Neural cell (in vitro differentiated cells): Measurements from ENCODE around the gene YTHDF2. TPM values are rescaled to one million over a fixed set of nuclear protein-coding genes. Genes with fewer than 3 reads are reported as not detected.

Source experiments
- H2AFZ ChIP-seq: fragments of 200-600, 300-800 bp; sonication (generic), shearing (Covaris generic); 2 replicates; pipeline ENCODE4 v1.6.0; 2014; ENCODE audit warnings: low read depth, mild to moderate bottlenecking, antibody characterized with exemption, low read length, moderate library complexity
- H3F3A ChIP-seq: fragments of 200-600 bp; shearing (Covaris generic); 2 replicates; pipeline ENCODE4 v1.6.1; 2016; ENCODE audit warnings: mild to moderate bottlenecking, moderate library complexity, mixed read lengths, antibody characterized with exemption, low read length; ENCODE audit not compliant: insufficient read depth, poor library complexity, severe bottlenecking
- H3K27ac ChIP-seq: fragments of 200-600, 300-800 bp; sonication (generic), shearing (Covaris generic); 2 replicates; pipeline ENCODE4 v1.5.1; 2014; ENCODE audit warnings: mild to moderate bottlenecking, low read length, moderate library complexity
- H3K27me3 ChIP-seq: fragments of 300-800, 200-600 bp; sonication (generic), shearing (Covaris generic); 2 replicates; pipeline ENCODE4 v1.6.0; 2014; ENCODE audit warnings: mild to moderate bottlenecking, low read depth, low read length, moderate library complexity; ENCODE audit not compliant: insufficient read depth
- H3K36me3 ChIP-seq: fragments of 300-800, 200-600 bp; sonication (generic), shearing (Covaris generic); 2 replicates; pipeline ENCODE4 v1.5.1; 2014; ENCODE audit warnings: mild to moderate bottlenecking, antibody characterized with exemption, low read length, moderate library complexity; ENCODE audit not compliant: insufficient read depth
- H3K4me2 ChIP-seq: fragments of 300-800, 200-600 bp; sonication (generic), shearing (Covaris generic); 2 replicates; pipeline ENCODE4 v1.6.0; 2014; ENCODE audit warnings: mild to moderate bottlenecking, low read length
- H3K4me3 ChIP-seq: fragments of 300-800, 200-600 bp; sonication (generic), shearing (Covaris generic); 2 replicates; pipeline ENCODE4 v1.5.1; 2014; ENCODE audit warnings: mild to moderate bottlenecking, low read length, moderate library complexity
- H3K79me2 ChIP-seq: fragments of 200-600 bp; shearing (Covaris generic); replicated peaks from 2 replicates; pipeline ENCODE4 v1.6.0; 2014; ENCODE audit warnings: mild to moderate bottlenecking, low read length, moderate library complexity; ENCODE audit not compliant: insufficient read depth
- H3K9ac ChIP-seq: fragments of 300-800, 200-600 bp; sonication (generic), shearing (Covaris generic); 2 replicates; pipeline ENCODE4 v1.6.1; 2016; ENCODE audit warnings: mild to moderate bottlenecking, low read length, mixed read lengths
- H3K9me2 ChIP-seq: fragments of 200-600 bp; shearing (Covaris generic); 2 replicates; pipeline ENCODE4 v1.6.1; 2016; ENCODE audit warnings: mild to moderate bottlenecking, low read length, mixed read lengths; ENCODE audit not compliant: insufficient read depth
- H3K9me3 ChIP-seq: fragments of 200-600, 300-800 bp; sonication (generic), shearing (Covaris generic); 2 replicates; pipeline ENCODE4 v1.6.1; 2016; ENCODE audit warnings: mild to moderate bottlenecking, mixed run types, low read length, moderate library complexity, mixed read lengths
- H4K20me1 ChIP-seq: fragments of 200-600 bp; shearing (Covaris generic); 2 replicates; pipeline ENCODE4 v1.6.1; 2016; ENCODE audit warnings: mild to moderate bottlenecking, mixed run types; ENCODE audit not compliant: insufficient read depth
- EP300 ChIP-seq: fragments of 450-650 bp; conservative IDR thresholded peaks from 2 replicates; pipeline ENCODE4 v1.6.1; 2014; ENCODE audit warnings: antibody characterized with exemption, mild to moderate bottlenecking, moderate library complexity; ENCODE audit not compliant: poor library complexity, severe bottlenecking
- EZH2 ChIP-seq: fragments of 200-600, 300-800 bp; shearing (Covaris generic), sonication (generic); IDR thresholded peaks from 2 replicates; pipeline ENCODE4 v1.6.1; 2014; ENCODE audit warnings: antibody characterized with exemption, low read length, borderline replicate concordance, mild to moderate bottlenecking; ENCODE audit not compliant: insufficient read depth, poor library complexity, severe bottlenecking
- MXI1 ChIP-seq: fragments of 450-650 bp; conservative IDR thresholded peaks from 2 replicates; pipeline ENCODE4 v1.6.1; 2014; ENCODE audit warnings: antibody characterized with exemption, mild to moderate bottlenecking; ENCODE audit not compliant: poor library complexity, severe bottlenecking
- POLR2AphosphoS5 ChIP-seq: IDR thresholded peaks from 2 replicates; pipeline ENCODE4 v1.6.1; 2012
- RAD21 ChIP-seq: fragments of 450-650 bp; conservative IDR thresholded peaks from 2 replicates; pipeline ENCODE4 v1.6.1; 2014; ENCODE audit warnings: antibody characterized with exemption, mild to moderate bottlenecking, moderate library complexity
- REST ChIP-seq: IDR thresholded peaks from 2 replicates; pipeline ENCODE4 v1.6.1; 2012; ENCODE audit warnings: borderline replicate concordance
- SMC3 ChIP-seq: fragments of 450-650 bp; conservative IDR thresholded peaks from 2 replicates; pipeline ENCODE4 v1.6.1; 2014; ENCODE audit warnings: antibody characterized with exemption, mild to moderate bottlenecking, moderate library complexity; ENCODE audit not compliant: poor library complexity
- TAF1 ChIP-seq: IDR thresholded peaks from 2 replicates; pipeline ENCODE4 v1.6.1; 2012; ENCODE audit warnings: low read depth
- polyA plus RNA-seq: library from polyadenylated mRNA; depleted of rRNA; stranded (reverse); fragments of >200 nt; gene quantifications from 2 replicates; pipeline ENCODE4 v1.2.3, GENCODE V29; 2014
- TF ChIP-seq, protein P1 (sequence below): fragments of 450-650 bp; IDR thresholded peaks from 2 replicates; pipeline ENCODE4 v1.5.1; 2014; ENCODE audit warnings: antibody characterized with exemption, mild to moderate bottlenecking, moderate library complexity; ENCODE audit not compliant: poor library complexity, severe bottlenecking

The YTHDF2 gene
- polyA plus RNA-seq, 1 donor from 2014 or later, result 90.2 TPM

GRCh38 chr1:28758420-28758819 lies 21.7 kb downstream of the YTHDF2 start:
- H3K36me3 ChIP-seq, result no peaks in the 10 kb centered on the region
- H3K27ac ChIP-seq, result no peak overlapping the region
- no peaks in the 10 kb centered on the region for H3K9me2 ChIP-seq
- no peak overlapping the region for H3K9ac ChIP-seq
- no peaks in the 10 kb centered on the region for H3K9me3 ChIP-seq
- no peaks in the 10 kb centered on the region for H3K27me3 ChIP-seq
- H4K20me1 ChIP-seq, result peaks cover 45% of the 10 kb centered on the region
- no peak overlapping the region for H3K4me3 ChIP-seq
- no peak overlapping the region for H2AFZ ChIP-seq
- H3K4me2 ChIP-seq, result no peak overlapping the region
- H3F3A ChIP-seq, result no peaks in the 10 kb centered on the region
- no peak for TF ChIP-seq MXI1
- no peak for TF ChIP-seq REST
- no peak for TF ChIP-seq EP300
- no peak for TF ChIP-seq RAD21
- TF ChIP-seq POLR2AphosphoS5, result no peak
- no peak for TF ChIP-seq TAF1
- TF ChIP-seq SMC3, result no peak
- TF ChIP-seq, protein P1, sequence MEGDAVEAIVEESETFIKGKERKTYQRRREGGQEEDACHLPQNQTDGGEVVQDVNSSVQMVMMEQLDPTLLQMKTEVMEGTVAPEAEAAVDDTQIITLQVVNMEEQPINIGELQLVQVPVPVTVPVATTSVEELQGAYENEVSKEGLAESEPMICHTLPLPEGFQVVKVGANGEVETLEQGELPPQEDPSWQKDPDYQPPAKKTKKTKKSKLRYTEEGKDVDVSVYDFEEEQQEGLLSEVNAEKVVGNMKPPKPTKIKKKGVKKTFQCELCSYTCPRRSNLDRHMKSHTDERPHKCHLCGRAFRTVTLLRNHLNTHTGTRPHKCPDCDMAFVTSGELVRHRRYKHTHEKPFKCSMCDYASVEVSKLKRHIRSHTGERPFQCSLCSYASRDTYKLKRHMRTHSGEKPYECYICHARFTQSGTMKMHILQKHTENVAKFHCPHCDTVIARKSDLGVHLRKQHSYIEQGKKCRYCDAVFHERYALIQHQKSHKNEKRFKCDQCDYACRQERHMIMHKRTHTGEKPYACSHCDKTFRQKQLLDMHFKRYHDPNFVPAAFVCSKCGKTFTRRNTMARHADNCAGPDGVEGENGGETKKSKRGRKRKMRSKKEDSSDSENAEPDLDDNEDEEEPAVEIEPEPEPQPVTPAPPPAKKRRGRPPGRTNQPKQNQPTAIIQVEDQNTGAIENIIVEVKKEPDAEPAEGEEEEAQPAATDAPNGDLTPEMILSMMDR, result no peak
- TF ChIP-seq EZH2, result no peak
- H3K79me2 ChIP-seq, result peaks cover 98% of the 10 kb centered on the region

DNA sequence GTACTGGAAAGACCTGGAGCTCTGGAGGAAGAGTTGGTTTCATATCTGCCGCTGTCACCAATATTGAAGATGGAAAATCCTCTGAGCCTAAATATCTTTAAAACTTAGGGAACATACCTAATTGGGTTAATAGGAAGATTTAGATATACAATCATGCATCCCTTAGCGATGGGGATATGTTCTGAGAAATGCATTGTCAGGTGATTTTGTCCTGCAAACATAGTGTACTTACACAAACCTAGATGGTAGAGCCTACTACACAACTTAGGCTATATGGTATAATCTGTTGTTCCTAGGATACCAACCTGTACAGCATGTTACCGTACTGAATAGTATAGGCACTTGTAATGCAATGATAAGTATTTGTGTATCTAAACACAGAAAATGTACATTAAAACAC lies 22.5 kb downstream of the YTHDF2 start:
- no peak overlapping the region for H2AFZ ChIP-seq
- no peak overlapping the region for H3K4me3 ChIP-seq
- no peak overlapping the region for H3K9ac ChIP-seq
- no peaks in the 10 kb centered on the region for H3K9me3 ChIP-seq
- H3K4me2 ChIP-seq, result no peak overlapping the region
- H3F3A ChIP-seq, result no peaks in the 10 kb centered on the region
- H3K27ac ChIP-seq, result no peak overlapping the region
- no peaks in the 10 kb centered on the region for H3K27me3 ChIP-seq
- no peaks in the 10 kb centered on the region for H3K9me2 ChIP-seq
- H3K36me3 ChIP-seq, result no peaks in the 10 kb centered on the region
- TF ChIP-seq EZH2 (no peak), MXI1 (no peak), TAF1 (no peak), POLR2AphosphoS5 (no peak), SMC3 (no peak), REST (no peak)
- H3K79me2 ChIP-seq, result peaks cover 90% of the 10 kb centered on the region
- peaks cover 43% of the 10 kb centered on the region for H4K20me1 ChIP-seq
